Measurements from ENCODE around the gene POTEH. TPM values are rescaled to one million over a fixed set of nuclear protein-coding genes. Genes with fewer than 3 reads are reported as not detected.
"Not testable (repeated sequence)": the region's sequence is repeated elsewhere in the genome, so short reads cannot be mapped to it uniquely, and the experiment has no call there.

Gene POTEH
- total RNA-seq, 1 experiment from 2014 or later = not detected

- H3K9me3 ChIP-seq (ENCODE audit: control insufficient read depth, low read depth, low read length); H2AFZ ChIP-seq (ENCODE audit: low read length); H3K18ac ChIP-seq (ENCODE audit: insufficient read length, low read depth, low read length); H3K4me3 Mint-ChIP-seq; H3T11ph ChIP-seq (ENCODE audit: low read length); H3K14ac ChIP-seq (ENCODE audit: insufficient read depth, low read length); DNase-seq; H3K79me1 ChIP-seq (ENCODE audit: insufficient read depth, low read depth, low read length, poor library complexity, severe bottlenecking); H2AK5ac ChIP-seq (ENCODE audit: insufficient read length, low read length); H3K23ac ChIP-seq (ENCODE audit: insufficient read length, low read depth, low read length); H3K27me3 Mint-ChIP-seq (ENCODE audit: low read depth); H3K56ac ChIP-seq (ENCODE audit: insufficient read length, low read depth, low read length); H3K27me3 ChIP-seq (ENCODE audit: insufficient read depth, low read length); H4K8ac ChIP-seq (replicated peaks; ENCODE audit: insufficient read length, low read depth, low read length); H3K79me2 ChIP-seq (ENCODE audit: insufficient read depth, low read length); H2BK5ac ChIP-seq (ENCODE audit: insufficient read length, low read length); H3K9ac ChIP-seq (ENCODE audit: extremely low read depth, insufficient read length, low read length); H4K5ac ChIP-seq (ENCODE audit: insufficient read length, low read depth, low read length); H2BK20ac ChIP-seq (ENCODE audit: low read depth, low read length, poor library complexity, severe bottlenecking); H3K4me2 ChIP-seq (ENCODE audit: insufficient read depth, insufficient read length, low read length); H2BK120ac ChIP-seq (ENCODE audit: low read depth, low read length, poor library complexity, severe bottlenecking); H3K4ac ChIP-seq (ENCODE audit: low read depth, low read length); H3K4me1 ChIP-seq (ENCODE audit: insufficient read depth, low read length); H2BK12ac ChIP-seq (ENCODE audit: insufficient read length, low read depth, low read length); H3K27ac ChIP-seq (ENCODE audit: insufficient read length, low read depth, low read length); H2BK15ac ChIP-seq (ENCODE audit: low read depth, low read length); H3K4me1 Mint-ChIP-seq; H3K23me2 ChIP-seq (ENCODE audit: insufficient read length, low read depth, low read length, poor library complexity, severe bottlenecking); H3K36me3 Mint-ChIP-seq (ENCODE audit: insufficient read depth in 1 of 3, low read depth in 3 of 3); H4K20me1 ChIP-seq (ENCODE audit: control insufficient read depth, insufficient read depth, insufficient read length); H4K91ac ChIP-seq (ENCODE audit: insufficient read length, low read depth, low read length); H3K27ac Mint-ChIP-seq: not testable (repeated sequence)
- WGBS (ENCODE audit: extremely low coverage, insufficient read length, low lambda C conversion rate) = no CpG with 5 or more reads among the region's 1 CpG
- peaks cover 13% of the 10 kb centered on the region in 2 experiments for H3K9me3 Mint-ChIP-seq
These were observed 73.7 kb downstream of the POTEH start for GRCh38 chr22:15763559-15763958.

Other genes starting within 250 kb of the POTEH start
- not detected in 2 replicates for gene OR11H1, start 161.8 kb upstream of the POTEH start, total RNA-seq (2021)